HCT116 (cell line): ENCODE data around the gene ZNF780B. TPM values are rescaled to one million over a fixed set of nuclear protein-coding genes. Genes with fewer than 3 reads are reported as not detected.

Experiments used
- ATAC-seq: fragments of 200-7000 bp; cut with Tn5 transposase; 2 replicates; pipeline ENCODE4 v1.9.1; 2020; ENCODE audit warnings: mild to moderate bottlenecking, moderate library complexity
- BruUV-seq: library from RNA; stranded (reverse); fragments of 400-500 nt; replicated peaks from 2 replicates; lab custom pipeline; 2021; lab: Mats Ljungman, UMichigan
- CTCF ChIA-PET: fragments of 300-600 bp; sonication (Branson Sonifier 250); formaldehyde crosslinking; loops from one replicate; lab custom pipeline; 2021; ENCODE audit warnings: antibody characterized with exemption; lab: Charles Lee
- POLR2A ChIA-PET: fragments of 300-600, 350-600 bp; sonication (Branson Sonifier 250); formaldehyde crosslinking; loops from one replicate; lab custom pipeline; 2021; ENCODE audit warnings: antibody characterized with exemption; lab: Charles Lee
- RAD21 ChIA-PET, 2 experiments: fragments of 300-600 bp; sonication (Branson Sonifier 250); formaldehyde crosslinking; loops; one replicate each; lab custom pipeline; 2023; ENCODE audit warnings: low total read pairs in 2 of 2; ENCODE audit not compliant: uncharacterized antibody in 2 of 2, unreplicated experiment in 2 of 2, low non-redundant PET in 1 of 2; lab: Charles Lee
- DNase-seq: peaks from one replicate; pipeline ENCODE4 v3.0.0-alpha.2; 2010; ENCODE audit warnings: low read depth, low spot score
- H2AFZ ChIP-seq: fragments of 200-600 bp; shearing (Covaris generic), sonication (generic); 2 replicates; pipeline ENCODE4 v1.6.1; 2017; ENCODE audit warnings: low read depth, mixed run types, mixed read lengths, antibody characterized with exemption, low read length; ENCODE audit not compliant: poor library complexity, severe bottlenecking
- H3K27ac ChIP-seq: 2 replicates; pipeline ENCODE4 v1.5.1; 2012; ENCODE audit warnings: low read depth, low read length
- H3K27me3 ChIP-seq: fragments of 200-600 bp; sonication (generic); 2 replicates; pipeline ENCODE4 v1.6.1; 2016; ENCODE audit warnings: mixed run types, low read length, mixed read lengths; ENCODE audit not compliant: insufficient read depth
- H3K36me3 ChIP-seq, 2 experiments: fragments of 200-500 bp in 1 of 2; fragments of 200-600 bp in 1 of 2; sonication (Bioruptor generic) in 1 of 2; sonication (generic) in 1 of 2; 2 replicates each; pipeline versions ENCODE4 v1.5.1 to v1.6.1; 2014 to 2016; ENCODE audit warnings: low read length in 2 of 2, inconsistent platforms in 1 of 2, mixed read lengths in 1 of 2, mixed run types in 1 of 2; ENCODE audit not compliant: insufficient read depth in 2 of 2, control insufficient read depth in 1 of 2
- H3K4me1 ChIP-seq, 2 experiments: fragments of 200-600 bp in 1 of 2; sonication (generic) in 1 of 2; 2 replicates each; pipeline versions ENCODE4 v1.5.1 to v1.6.1; 2012 to 2017; ENCODE audit warnings: low read length in 2 of 2, inconsistent platforms in 1 of 2, mild to moderate bottlenecking in 1 of 2, mixed read lengths in 1 of 2, mixed run types in 1 of 2, moderate library complexity in 1 of 2; ENCODE audit not compliant: insufficient read depth in 2 of 2, control insufficient read depth in 1 of 2
- H3K4me2 ChIP-seq: fragments of 200-600 bp; sonication (generic); 2 replicates; pipeline ENCODE4 v1.6.1; 2017; ENCODE audit warnings: mixed run types, low read length, mixed read lengths
- H3K4me3 ChIP-seq, 2 experiments: fragments of 200-600 bp in 1 of 2; sonication (generic) in 1 of 2; replicated peaks in 1 of 2; 2 replicates each; pipeline ENCODE4 v1.5.1; 2011 to 2016; ENCODE audit warnings: low read length in 2 of 2, control low read depth in 1 of 2, low read depth in 1 of 2, mild to moderate bottlenecking in 1 of 2, mixed read lengths in 1 of 2, mixed run types in 1 of 2
- H3K79me2 ChIP-seq: fragments of 200-600 bp; sonication (generic); 2 replicates; pipeline ENCODE4 v1.6.1; 2017; ENCODE audit warnings: mild to moderate bottlenecking, mixed run types, low read length, moderate library complexity, mixed read lengths; ENCODE audit not compliant: insufficient read depth
- H3K9ac ChIP-seq: fragments of 200-600 bp; sonication (generic); 2 replicates; pipeline ENCODE4 v1.6.1; 2016; ENCODE audit warnings: low read length, mixed read lengths
- H3K9me2 ChIP-seq: fragments of 200-600 bp; sonication (generic), shearing (Covaris generic); 2 replicates; pipeline ENCODE4 v1.6.1; 2017; ENCODE audit warnings: mixed run types, mild to moderate bottlenecking, moderate library complexity; ENCODE audit not compliant: insufficient read depth
- H3K9me3 ChIP-seq, 2 experiments: fragments of 200-500 bp in 1 of 2; fragments of 200-600 bp in 1 of 2; sonication (Bioruptor generic) in 1 of 2; sonication (generic) in 1 of 2; 2 replicates each; pipeline ENCODE4 v1.6.1; 2014 to 2017; ENCODE audit warnings: low read length in 2 of 2, mixed read lengths in 2 of 2, inconsistent platforms in 1 of 2, low read depth in 1 of 2, mild to moderate bottlenecking in 1 of 2, mixed run types in 1 of 2, moderate library complexity in 1 of 2; ENCODE audit not compliant: control insufficient read depth in 1 of 2, insufficient read depth in 1 of 2
- H4K20me1 ChIP-seq: fragments of 200-600 bp; sonication (generic), shearing (Covaris generic); 2 replicates; pipeline ENCODE4 v1.6.1; 2017; ENCODE audit warnings: mixed run types, mild to moderate bottlenecking, moderate library complexity; ENCODE audit not compliant: insufficient read depth
- ATF3 ChIP-seq: IDR thresholded peaks from 2 replicates; pipeline ENCODE4 v1.6.1; 2012
- CBX3 ChIP-seq: IDR thresholded peaks from 2 replicates; pipeline ENCODE4 v1.6.1; 2012; ENCODE audit warnings: low read depth
- CTCF ChIP-seq, 3 experiments: fragments of 200-600 bp in 1 of 3; sonication (generic) in 1 of 3; IDR thresholded peaks in 2 of 3; conservative IDR thresholded peaks in 1 of 3; 2 replicates each; pipeline ENCODE4 v1.5.1; 2012 to 2017; ENCODE audit warnings: low read depth in 2 of 3, low read length in 2 of 3, antibody characterized with exemption in 1 of 3, borderline replicate concordance in 1 of 3, control low read depth in 1 of 3, mild to moderate bottlenecking in 1 of 3, mixed read lengths in 1 of 3, mixed run types in 1 of 3, moderate library complexity in 1 of 3; ENCODE audit not compliant: insufficient read depth in 1 of 3
- EGR1 ChIP-seq: IDR thresholded peaks from 2 replicates; pipeline ENCODE4 v1.6.1; 2012; ENCODE audit warnings: low read depth
- EZH2 ChIP-seq: fragments of 200-600 bp; sonication (generic); IDR thresholded peaks from 2 replicates; pipeline ENCODE4 v1.6.1; 2017; ENCODE audit warnings: antibody characterized with exemption, mixed run types
- JUND ChIP-seq: IDR thresholded peaks from 2 replicates; pipeline ENCODE4 v1.6.1; 2012
- MAX ChIP-seq: IDR thresholded peaks from 2 replicates; pipeline ENCODE4 v1.6.1; 2012
- POLR2A ChIP-seq: IDR thresholded peaks from 2 replicates; pipeline ENCODE4 v1.7.0; 2011; ENCODE audit warnings: borderline replicate concordance; ENCODE audit not compliant: insufficient read depth, insufficient read length; ENCODE audit errors: extremely low read depth
- POLR2AphosphoS5 ChIP-seq: IDR thresholded peaks from 2 replicates; pipeline ENCODE4 v1.6.1; 2011; ENCODE audit warnings: mild to moderate bottlenecking, low read depth, low read length, moderate library complexity
- REST ChIP-seq: IDR thresholded peaks from 2 replicates; pipeline ENCODE4 v1.6.1; 2012; ENCODE audit warnings: low read depth
- SIN3A ChIP-seq: IDR thresholded peaks from 2 replicates; pipeline ENCODE4 v1.6.1; 2012; ENCODE audit warnings: low read depth
- SP1 ChIP-seq: IDR thresholded peaks from 2 replicates; pipeline ENCODE4 v1.6.1; 2012; ENCODE audit warnings: low read depth
- ZBTB33 ChIP-seq: IDR thresholded peaks from 2 replicates; pipeline ENCODE4 v1.6.1; 2011; ENCODE audit warnings: mild to moderate bottlenecking, low read length, moderate library complexity; ENCODE audit not compliant: insufficient replicate concordance; ENCODE audit errors: extremely low read depth
- intact Hi-C: fragments of 100-400 bp; cut with micrococcal nuclease; formaldehyde crosslinking; loops from 2 replicates; pipeline ENCODE4 v1.10.0; 2022
- total RNA-seq: library from RNA; stranded (reverse); gene quantifications from one replicate; pipeline ENCODE4 v1.2.1, GENCODE V29; 2021; ENCODE audit not compliant: unreplicated experiment

Gene ZNF780B
- total RNA-seq, 1 experiment from 2014 or later, result 10.5 TPM

GRCh38 chr19:39987596-39987995 lies 68.4 kb downstream of the ZNF780B start:
- RAD21 ChIA-PET, result no interaction called here
- no peak for ATAC-seq
- TF ChIP-seq EGR1 (no peak), SIN3A (no peak), CTCF (IDR thresholded peaks at IDR 0.05 in 2 of 3, conservative IDR thresholded peaks at IDR 0.05 in 1 of 3; ENCODE audit: borderline replicate concordance in 1 of 3, insufficient read depth in 1 of 3, low read depth in 2 of 3, low read length in 2 of 3) (no peak), POLR2A (no peak), EZH2 (no peak), SP1 (no peak), JUND (no peak)
- TF ChIP-seq, all 23 proteins: peak for 0
- Histone ChIP-seq H2AFZ (no peak overlapping the region), H3K27me3 (no peaks in the 10 kb centered on the region), H3K9me3 (peaks cover 16 to 21% of the 10 kb centered on the region in 2 experiments; a peak in 3 of 4 replicates), H3K27ac (no peak overlapping the region), H3K4me1 (no peaks in the 10 kb centered on the region), H3K79me2 (peaks cover 47% of the 10 kb centered on the region), H3K4me3 (no peak overlapping the region), H3K36me3 (peaks cover 3 to 11% of the 10 kb centered on the region in 2 experiments; a peak in 3 of 4 replicates), H3K9me2 (no peaks in the 10 kb centered on the region), H4K20me1 (no peaks in the 10 kb centered on the region), H3K4me2 (no peak overlapping the region), H3K9ac (no peak overlapping the region)
- ChIA-PET POLR2A (no interaction called here), CTCF (no interaction called here)
- intact Hi-C loops, result no loop called here
- BruUV-seq, result no TSS peak
- no peak for DNase-seq

GRCh38 chr19:39987167-39987566 lies 68.9 kb downstream of the ZNF780B start:
- H3K79me2 ChIP-seq, result peaks cover 51% of the 10 kb centered on the region
- no peaks in the 10 kb centered on the region for H3K9me2 ChIP-seq
- no peaks in the 10 kb centered on the region for H3K4me1 ChIP-seq
- DNase-seq, result no peak
- no peak overlapping the region for H3K4me3 ChIP-seq
- no peak overlapping the region for H3K27ac ChIP-seq
- intact Hi-C loops, result no loop called here
- H3K4me2 ChIP-seq, result no peak overlapping the region
- peaks cover 16 to 21% of the 10 kb centered on the region in 2 experiments; a peak in 3 of 4 replicates for H3K9me3 ChIP-seq
- ATAC-seq, result no peak
- RAD21 ChIA-PET, result no interaction called here
- H3K27me3 ChIP-seq, result no peaks in the 10 kb centered on the region
- POLR2A ChIA-PET, result no interaction called here
- no peak overlapping the region for H2AFZ ChIP-seq
- BruUV-seq, result no TSS peak
- CTCF ChIA-PET, result no interaction called here
- H3K36me3 ChIP-seq, result peaks cover 6 to 14% of the 10 kb centered on the region in 2 experiments; a peak in 3 of 4 replicates
- H4K20me1 ChIP-seq, result no peaks in the 10 kb centered on the region
- H3K9ac ChIP-seq, result no peak overlapping the region
- TF ChIP-seq CBX3, result no peak
- TF ChIP-seq ZBTB33, result no peak
- TF ChIP-seq REST, result no peak
- no peak for TF ChIP-seq POLR2AphosphoS5
- TF ChIP-seq ATF3, result no peak
- TF ChIP-seq MAX, result no peak
- TF ChIP-seq EZH2, result no peak
- TF ChIP-seq JUND, result no peak
- TF ChIP-seq EGR1, result no peak
